GM23338 (cell line): ENCODE results near the gene NAXE. TPM values are rescaled to one million over a fixed set of nuclear protein-coding genes. Genes with fewer than 3 reads are reported as not detected.
"Not testable (repeated sequence)": the region's sequence is repeated elsewhere in the genome, so short reads cannot be mapped to it uniquely, and the experiment has no call there.

Experiments
- ATAC-seq: fragments of 200-7000 bp; cut with Tn5 transposase; 3 replicates; pipeline ENCODE4 v1.9.1; 2020
- DNase-seq: peaks from one replicate; pipeline ENCODE4 v3.0.0-alpha.2; 2015; ENCODE audit warnings: low spot score
- H2AFZ ChIP-seq: fragments of 200-600 bp; sonication (generic); 2 replicates; pipeline ENCODE4 v1.8.0; 2016; ENCODE audit warnings: antibody characterized with exemption, mild to moderate bottlenecking, moderate library complexity
- H3F3A ChIP-seq: fragments of 200-600 bp; sonication (generic); replicated peaks from 2 replicates; pipeline ENCODE4 v1.8.0; 2017; ENCODE audit warnings: antibody characterized with exemption, mixed run types, low read depth
- H3K27ac ChIP-seq: fragments of 200-600 bp; sonication (generic); 2 replicates; pipeline ENCODE4 v1.6.1; 2016; ENCODE audit warnings: low read depth
- H3K27me3 ChIP-seq: fragments of 200-600 bp; sonication (generic); 2 replicates; pipeline ENCODE4 v1.8.0; 2016; ENCODE audit warnings: mild to moderate bottlenecking, mixed run types, moderate library complexity; ENCODE audit not compliant: insufficient read depth
- H3K36me3 ChIP-seq: fragments of 200-600 bp; sonication (generic); 2 replicates; pipeline ENCODE4 v1.8.0; 2016; ENCODE audit warnings: mild to moderate bottlenecking; ENCODE audit not compliant: insufficient read depth
- H3K4me1 ChIP-seq: fragments of 200-600 bp; sonication (generic); 2 replicates; pipeline ENCODE4 v1.8.0; 2016; ENCODE audit warnings: mild to moderate bottlenecking, moderate library complexity; ENCODE audit not compliant: insufficient read depth
- H3K4me2 ChIP-seq: fragments of 200-600 bp; sonication (generic); 2 replicates; pipeline ENCODE4 v1.7.1; 2017; ENCODE audit warnings: mixed run types
- H3K4me3 ChIP-seq: fragments of 200-600 bp; sonication (generic); 2 replicates; pipeline ENCODE4 v1.6.1; 2016; ENCODE audit warnings: mixed run types
- H3K79me2 ChIP-seq: fragments of 200-600 bp; sonication (generic); replicated peaks from 2 replicates; pipeline ENCODE4 v1.8.0; 2017; ENCODE audit warnings: mild to moderate bottlenecking; ENCODE audit not compliant: insufficient read depth
- H3K9me2 ChIP-seq: fragments of 200-600 bp; sonication (generic); 2 replicates; pipeline ENCODE4 v1.8.0; 2017; ENCODE audit not compliant: insufficient read depth
- H4K20me1 ChIP-seq: fragments of 200-600 bp; sonication (generic); replicated peaks from 2 replicates; pipeline ENCODE4 v1.8.0; 2017; ENCODE audit warnings: mild to moderate bottlenecking; ENCODE audit not compliant: insufficient read depth
- H3K27ac Mint-ChIP-seq: 2 replicates; pipeline ENCODE4 v1.8.0; 2020; ENCODE audit warnings: inconsistent platforms, mild to moderate bottlenecking, moderate library complexity, mixed read lengths
- H3K27me3 Mint-ChIP-seq: 3 replicates; pipeline ENCODE4 v1.8.0; 2022; ENCODE audit warnings: low read depth, mild to moderate bottlenecking, moderate library complexity, mixed read lengths, inconsistent platforms; ENCODE audit not compliant: insufficient read depth, poor library complexity
- H3K36me3 Mint-ChIP-seq: 3 replicates; pipeline ENCODE4 v1.8.0; 2021; ENCODE audit warnings: low read depth, mild to moderate bottlenecking, inconsistent platforms, moderate library complexity, mixed read lengths
- H3K4me1 Mint-ChIP-seq: 3 replicates; pipeline ENCODE4 v1.8.0; 2020; ENCODE audit warnings: mild to moderate bottlenecking, inconsistent platforms, mixed read lengths
- H3K4me3 Mint-ChIP-seq: 3 replicates; pipeline ENCODE4 v1.8.0; 2021; ENCODE audit warnings: moderate library complexity, mild to moderate bottlenecking, inconsistent platforms, mixed read lengths
- H3K9me3 Mint-ChIP-seq: 3 replicates; pipeline ENCODE4 v1.8.0; 2020; ENCODE audit warnings: moderate library complexity, mild to moderate bottlenecking, inconsistent platforms, mixed read lengths
- CREB1 ChIP-seq: fragments of 250-450 bp; sonication (Bioruptor Pico); IDR thresholded peaks from 2 replicates; pipeline ENCODE4 v1.5.0; 2020; ENCODE audit warnings: low read depth, mild to moderate bottlenecking, moderate library complexity
- CTCF ChIP-seq, 2 experiments: fragments of 200-600 bp in 1 of 2; sonication (generic) in 1 of 2; conservative IDR thresholded peaks; 2 replicates each; pipeline versions ENCODE4 v1.5.1 to v1.6.1; 2016 to 2017; ENCODE audit warnings: antibody characterized with exemption in 2 of 2, low read depth in 2 of 2, mild to moderate bottlenecking in 2 of 2, moderate library complexity in 1 of 2
- ETS1 ChIP-seq: IDR thresholded peaks from 2 replicates; pipeline ENCODE4 v1.6.1; 2016; ENCODE audit warnings: antibody characterized with exemption
- EZH2 ChIP-seq: fragments of 200-600 bp; sonication (generic); IDR thresholded peaks from one replicate; pipeline ENCODE4 v1.8.0; 2017; ENCODE audit warnings: antibody characterized with exemption, mild to moderate bottlenecking, low read depth; ENCODE audit not compliant: unreplicated experiment
- EZH2phosphoT487 ChIP-seq: fragments of 200-600 bp; sonication (generic); IDR thresholded peaks from one replicate; pipeline ENCODE4 v1.8.1; 2018; ENCODE audit warnings: antibody characterized with exemption; ENCODE audit not compliant: unreplicated experiment
- JUNB ChIP-seq: IDR thresholded peaks from one replicate; pipeline ENCODE4 v1.6.1; 2016; ENCODE audit warnings: antibody characterized with exemption; ENCODE audit not compliant: unreplicated experiment
- POLR2AphosphoS5 ChIP-seq: IDR thresholded peaks from 2 replicates; pipeline ENCODE4 v1.6.1; 2016; ENCODE audit warnings: antibody characterized with exemption, low read depth
- REST ChIP-seq: IDR thresholded peaks from one replicate; pipeline ENCODE4 v1.6.1; 2018; ENCODE audit warnings: antibody characterized with exemption; ENCODE audit not compliant: unreplicated experiment
- ZNF462 ChIP-seq: fragments of 250-450 bp; sonication (Bioruptor Pico); IDR thresholded peaks from 2 replicates; pipeline ENCODE4 v1.5.0; 2020; ENCODE audit warnings: mild to moderate bottlenecking, moderate library complexity
- polyA plus RNA-seq: library from polyadenylated mRNA; unstranded; fragments of >200 nt; fragmentation: Nextera tagmentation; extraction: Ambion mirVana; gene quantifications from 2 replicates; pipeline ENCODE4 v1.2.1, GENCODE V29; 2016
- total RNA-seq: library from RNA; depleted of rRNA; stranded (reverse); fragments of >200 nt; shearing (Covaris generic); gene quantifications from 2 replicates; pipeline ENCODE4 v1.2.3, GENCODE V29; 2014

Gene NAXE
- total and polyA plus RNA-seq, 2 experiments from 2014 or later: 82.1 to 87.5 TPM

- ATAC-seq, H3K36me3 ChIP-seq, H3K27ac ChIP-seq, H3K27me3 Mint-ChIP-seq, H3K27me3 ChIP-seq, H3K27ac Mint-ChIP-seq, H3K4me1 ChIP-seq, H3F3A ChIP-seq, H3K79me2 ChIP-seq, H3K4me3 ChIP-seq, H3K4me3 Mint-ChIP-seq, H3K4me2 ChIP-seq, H4K20me1 ChIP-seq, H3K4me1 Mint-ChIP-seq, H3K9me2 ChIP-seq, H3K9me3 Mint-ChIP-seq, DNase-seq, H2AFZ ChIP-seq: not testable (repeated sequence)
- H3K36me3 Mint-ChIP-seq: peaks cover 16% of the 10 kb centered on the region; the same call in 2 of the 3 replicates
Observed at GRCh38 chr1:156552937-156553336, 38.6 kb upstream of the NAXE start.

- H3K79me2 ChIP-seq: no peaks in the 10 kb centered on the region
- no peaks in the 10 kb centered on the region; the same call in 1 of the 2 replicates for H4K20me1 ChIP-seq
- Mint-ChIP-seq H3K27ac (no peak overlapping the region), H3K27me3 (peaks cover 2% of the 10 kb centered on the region), H3K4me1 (no peaks in the 10 kb centered on the region), H3K36me3 (peaks cover 16% of the 10 kb centered on the region; the same call in 2 of the 3 replicates), H3K4me3 (no peak overlapping the region), H3K9me3 (no peaks in the 10 kb centered on the region)
- no peaks in the 10 kb centered on the region for H3K27me3 ChIP-seq
- no peak overlapping the region for H2AFZ ChIP-seq
- H3K27ac ChIP-seq: no peak overlapping the region
- H3K9me2 ChIP-seq: no peaks in the 10 kb centered on the region
- DNase-seq (no peak), ATAC-seq (no peak)
- H3K4me3 ChIP-seq: no peak overlapping the region
- H3F3A ChIP-seq: no peaks in the 10 kb centered on the region
- no peaks in the 10 kb centered on the region for H3K4me1 ChIP-seq
- peaks cover 5% of the 10 kb centered on the region; the same call in 1 of the 2 replicates for H3K36me3 ChIP-seq
- no peak overlapping the region for H3K4me2 ChIP-seq
- no peak for TF ChIP-seq EZH2
- TF ChIP-seq JUNB: no peak
- no peak for TF ChIP-seq CREB1
- no peak for TF ChIP-seq ZNF462
- no peak for TF ChIP-seq ETS1
- TF ChIP-seq REST: no peak
- TF ChIP-seq POLR2AphosphoS5: no peak
- TF ChIP-seq EZH2phosphoT487: no peak
- TF ChIP-seq CTCF (conservative IDR thresholded peaks at IDR 0.05; ENCODE audit: low read depth in 2 of 2): no peak
Observed at GRCh38 chr1:156553860-156554485, 37.6 kb upstream of the NAXE start.
